Hepatocyte (in vitro differentiated cells): Measurements from ENCODE around the gene ANKRD11.

Source experiments
- CTCF ChIP-seq: fragments of 200-600 bp; sonication (generic); IDR thresholded peaks from 2 replicates; pipeline ENCODE4 v1.5.1; 2016; ENCODE audit warnings: antibody characterized with exemption, mild to moderate bottlenecking; ENCODE audit not compliant: poor library complexity
- EZH2 ChIP-seq: fragments of 200-600 bp; sonication (generic); IDR thresholded peaks from 2 replicates; pipeline ENCODE4 v1.6.1; 2016; ENCODE audit warnings: antibody characterized with exemption, mild to moderate bottlenecking, borderline replicate concordance
- EZH2phosphoT487 ChIP-seq: fragments of 200-600 bp; sonication (generic); IDR thresholded peaks from one replicate; pipeline ENCODE4 v1.6.1; 2018; ENCODE audit warnings: antibody characterized with exemption, mild to moderate bottlenecking, low read depth, moderate library complexity; ENCODE audit not compliant: unreplicated experiment, severe bottlenecking

DNA sequence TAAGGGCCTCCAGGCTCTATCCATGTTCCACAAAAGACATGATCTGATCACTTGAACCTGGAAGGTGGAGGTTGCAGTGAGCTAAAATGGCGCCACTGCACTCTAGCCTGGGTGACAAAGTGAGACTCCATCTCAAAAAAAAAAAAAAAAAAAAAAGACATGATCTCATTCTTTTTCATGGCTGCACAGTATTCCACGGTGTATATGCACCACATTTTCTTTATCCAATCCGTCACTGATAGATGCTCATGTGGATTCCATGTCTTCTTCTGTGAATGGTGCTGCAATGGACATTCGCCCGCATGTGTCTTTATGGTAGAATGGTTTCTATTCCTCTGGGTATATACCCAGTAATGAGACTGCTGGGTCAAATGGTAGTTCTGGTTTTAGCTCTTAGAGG lies 124.4 kb downstream of the ANKRD11 start:
- TF ChIP-seq CTCF, result no peak
- TF ChIP-seq EZH2phosphoT487, result no peak
- no peak for TF ChIP-seq EZH2
